GM23248 (cell line): Measurements from ENCODE around the gene OR5AP2. TPM values are rescaled to one million over a fixed set of nuclear protein-coding genes. Genes with fewer than 3 reads are reported as not detected.

Source experiments
- DNase-seq: peaks from one replicate; pipeline ENCODE4 v3.0.0-alpha.2; 2015
- H2AFZ ChIP-seq: fragments of 200-600 bp; sonication (generic); 2 replicates; pipeline ENCODE4 v1.6.1; 2016; ENCODE audit warnings: antibody characterized with exemption
- H3F3A ChIP-seq: fragments of 200-600 bp; sonication (generic); 2 replicates; pipeline ENCODE4 v1.6.1; 2016; ENCODE audit warnings: mild to moderate bottlenecking, antibody characterized with exemption, mixed run types; ENCODE audit not compliant: insufficient read depth
- H3K27ac ChIP-seq: fragments of 200-600 bp; sonication (generic); 2 replicates; pipeline ENCODE4 v1.5.1; 2016; ENCODE audit warnings: mild to moderate bottlenecking
- H3K27me3 ChIP-seq: fragments of 200-600 bp; sonication (generic); replicated peaks from 2 replicates; pipeline ENCODE4 v1.6.1; 2016; ENCODE audit warnings: mild to moderate bottlenecking; ENCODE audit not compliant: insufficient read depth
- H3K36me3 ChIP-seq: fragments of 200-600 bp; sonication (generic); 2 replicates; pipeline ENCODE4 v1.6.1; 2016; ENCODE audit warnings: low read depth, mild to moderate bottlenecking
- H3K4me1 ChIP-seq: fragments of 200-600 bp; sonication (generic); 2 replicates; pipeline ENCODE4 v1.6.1; 2016; ENCODE audit warnings: mild to moderate bottlenecking; ENCODE audit not compliant: insufficient read depth
- H3K4me2 ChIP-seq: fragments of 200-600 bp; sonication (generic); one replicate; pipeline ENCODE4 v1.6.1; 2016; ENCODE audit warnings: mild to moderate bottlenecking; ENCODE audit not compliant: unreplicated experiment
- H3K4me3 ChIP-seq: fragments of 200-600 bp; sonication (generic); 2 replicates; pipeline ENCODE4 v1.5.1; 2016; ENCODE audit warnings: mild to moderate bottlenecking
- H3K79me2 ChIP-seq: fragments of 200-600 bp; sonication (generic); 2 replicates; pipeline ENCODE4 v1.6.1; 2016; ENCODE audit warnings: mild to moderate bottlenecking; ENCODE audit not compliant: insufficient read depth
- H3K9ac ChIP-seq: fragments of 200-600 bp; sonication (generic); 2 replicates; pipeline ENCODE4 v1.6.1; 2016; ENCODE audit warnings: mild to moderate bottlenecking
- H3K9me2 ChIP-seq: fragments of 200-600 bp; sonication (generic); 2 replicates; pipeline ENCODE4 v1.6.1; 2016; ENCODE audit warnings: mixed run types, mild to moderate bottlenecking, moderate library complexity; ENCODE audit not compliant: insufficient read depth
- H3K9me3 ChIP-seq: fragments of 200-600 bp; sonication (generic); one replicate; pipeline ENCODE4 v1.6.1; 2017; ENCODE audit warnings: low read depth
- H4K20me1 ChIP-seq: fragments of 200-600 bp; sonication (generic); 2 replicates; pipeline ENCODE4 v1.6.0; 2016; ENCODE audit not compliant: insufficient read depth
- EZH2 ChIP-seq: fragments of 200-600 bp; sonication (generic); IDR thresholded peaks from 2 replicates; pipeline ENCODE4 v1.6.1; 2018; ENCODE audit warnings: antibody characterized with exemption, mild to moderate bottlenecking; ENCODE audit not compliant: insufficient read depth, poor library complexity, severe bottlenecking
- EZH2phosphoT487 ChIP-seq: fragments of 200-600 bp; sonication (generic); IDR thresholded peaks from 2 replicates; pipeline ENCODE4 v1.6.1; 2018; ENCODE audit warnings: antibody characterized with exemption, moderate library complexity, mild to moderate bottlenecking, low read depth; ENCODE audit not compliant: insufficient read depth
- WGBS, 2 experiments: methylation state at CpG; one replicate each; pipeline ENCODE4 v1.1.6; 2015 to 2017; ENCODE audit warnings: low lambda C conversion rate in 2 of 2, low coverage in 1 of 2; ENCODE audit errors: missing lambda C conversion rate in 2 of 2; 5-methylcytosine and 5-hydroxymethylcytosine counted together
- in situ Hi-C: fragments of 300-500 bp; cut with MboI; formaldehyde crosslinking; loops from 2 replicates; pipeline ENCODE4 v1.15.0; 2020
- polyA plus RNA-seq: library from polyadenylated mRNA; unstranded; fragments of >200 nt; fragmentation: Nextera tagmentation; extraction: Ambion mirVana; gene quantifications from 2 replicates; pipeline ENCODE4 v1.2.1, GENCODE V29; 2016
- total RNA-seq: library from RNA; depleted of rRNA; stranded (reverse); fragments of >200 nt; shearing (Covaris generic); gene quantifications from 2 replicates; pipeline ENCODE4 v1.2.3, GENCODE V29; 2014

Gene OR5AP2
- total and polyA plus RNA-seq, 2 experiments from 2014 or later, result not detected

- no peak overlapping the region for H3K9ac ChIP-seq
- H4K20me1 ChIP-seq, result no peaks in the 10 kb centered on the region
- 2 to 3% methylated on average over 3 of the region's 3 CpGs for WGBS, 2 experiments
- no peaks in the 10 kb centered on the region for H3K4me1 ChIP-seq
- TF ChIP-seq EZH2, result no peak
- TF ChIP-seq EZH2phosphoT487, result no peak
- H3K9me2 ChIP-seq, result no peaks in the 10 kb centered on the region
- H2AFZ ChIP-seq, result no peak overlapping the region
- H3K27ac ChIP-seq, result no peak overlapping the region
- H3F3A ChIP-seq, result no peaks in the 10 kb centered on the region
- H3K9me3 ChIP-seq, result no peaks in the 10 kb centered on the region
- no peak overlapping the region for H3K4me3 ChIP-seq
- no peak for DNase-seq
- H3K27me3 ChIP-seq, result no peaks in the 10 kb centered on the region
- no peaks in the 10 kb centered on the region for H3K36me3 ChIP-seq
- no peak overlapping the region for H3K4me2 ChIP-seq
- in situ Hi-C loops, result no loop called here
- no peaks in the 10 kb centered on the region for H3K79me2 ChIP-seq
These were observed 17.5 kb upstream of the OR5AP2 start for GRCh38 chr11:56659755-56660154.

- H3F3A ChIP-seq, result no peaks in the 10 kb centered on the region
- no peaks in the 10 kb centered on the region for H3K27me3 ChIP-seq
- H3K4me3 ChIP-seq, result no peak overlapping the region
- H3K79me2 ChIP-seq, result no peaks in the 10 kb centered on the region
- no peaks in the 10 kb centered on the region for H3K9me2 ChIP-seq
- TF ChIP-seq EZH2, result no peak
- no peak for TF ChIP-seq EZH2phosphoT487
- WGBS, 2 experiments, result 6 to 10% methylated on average over 3 of the region's 3 CpGs
- in situ Hi-C loops, result no loop called here
- no peak overlapping the region for H3K27ac ChIP-seq
- DNase-seq, result no peak
- H3K9ac ChIP-seq, result no peak overlapping the region
- H3K4me1 ChIP-seq, result no peaks in the 10 kb centered on the region
- H2AFZ ChIP-seq, result no peak overlapping the region
- no peaks in the 10 kb centered on the region for H3K36me3 ChIP-seq
- no peaks in the 10 kb centered on the region for H3K9me3 ChIP-seq
- no peaks in the 10 kb centered on the region for H4K20me1 ChIP-seq
- H3K4me2 ChIP-seq, result no peak overlapping the region
These were observed 4.7 kb downstream of the OR5AP2 start for GRCh38 chr11:56637500-56637899.

GRCh38 chr11:56636861-56637260, 5.4 kb downstream of the OR5AP2 start:
- Histone ChIP-seq H3K9me2 (no peaks in the 10 kb centered on the region), H3K9me3 (no peaks in the 10 kb centered on the region), H3K36me3 (no peaks in the 10 kb centered on the region), H2AFZ (no peak overlapping the region), H3K4me2 (no peak overlapping the region), H3K9ac (no peak overlapping the region), H3F3A (no peaks in the 10 kb centered on the region), H4K20me1 (no peaks in the 10 kb centered on the region), H3K27me3 (no peaks in the 10 kb centered on the region), H3K4me3 (no peak overlapping the region), H3K4me1 (no peaks in the 10 kb centered on the region), H3K79me2 (no peaks in the 10 kb centered on the region), H3K27ac (no peak overlapping the region)
- 0 to 1% methylated on average over 2 of the region's 2 CpGs for WGBS, 2 experiments
- TF ChIP-seq EZH2 (no peak), EZH2phosphoT487 (no peak)
- in situ Hi-C loops, result no loop called here
- no peak for DNase-seq

GRCh38 chr11:56632329-56632728, 9.9 kb downstream of the OR5AP2 start:
- no peaks in the 10 kb centered on the region for H3F3A ChIP-seq
- no peaks in the 10 kb centered on the region for H3K4me1 ChIP-seq
- no peak overlapping the region for H3K9ac ChIP-seq
- no peak overlapping the region for H3K4me3 ChIP-seq
- H2AFZ ChIP-seq, result no peak overlapping the region
- no peaks in the 10 kb centered on the region for H3K9me3 ChIP-seq
- in situ Hi-C loops, result no loop called here
- TF ChIP-seq EZH2 (no peak), EZH2phosphoT487 (no peak)
- H3K27ac ChIP-seq, result no peak overlapping the region
- no peak for DNase-seq
- H3K27me3 ChIP-seq, result no peaks in the 10 kb centered on the region
- no peaks in the 10 kb centered on the region for H3K36me3 ChIP-seq
- no peak overlapping the region for H3K4me2 ChIP-seq
- H3K79me2 ChIP-seq, result no peaks in the 10 kb centered on the region
- 13 to 14% methylated on average over 2 of the region's 2 CpGs for WGBS, 2 experiments
- H3K9me2 ChIP-seq, result no peaks in the 10 kb centered on the region; the same call in 1 of the 2 replicates
- H4K20me1 ChIP-seq, result no peaks in the 10 kb centered on the region

GRCh38 chr11:56625946-56626345, 16.3 kb downstream of the OR5AP2 start:
- WGBS, 2 experiments, result 1 to 6% methylated on average over 2 of the region's 2 CpGs
- no peak overlapping the region for H3K27ac ChIP-seq
- no peaks in the 10 kb centered on the region for H3K9me3 ChIP-seq
- peaks cover 4% of the 10 kb centered on the region; the same call in 1 of the 2 replicates for H3F3A ChIP-seq
- no peak overlapping the region for H3K4me3 ChIP-seq
- no peak for TF ChIP-seq EZH2
- TF ChIP-seq EZH2phosphoT487, result no peak
- no peak overlapping the region for H3K4me2 ChIP-seq
- H3K4me1 ChIP-seq, result peaks cover 4% of the 10 kb centered on the region
- H3K27me3 ChIP-seq, result peaks cover 4% of the 10 kb centered on the region; the same call in 1 of the 2 replicates
- H2AFZ ChIP-seq, result no peak overlapping the region
- H3K9me2 ChIP-seq, result no peaks in the 10 kb centered on the region; the same call in 1 of the 2 replicates
- no peak for DNase-seq
- no peaks in the 10 kb centered on the region for H4K20me1 ChIP-seq
- in situ Hi-C loops, result no loop called here
- H3K9ac ChIP-seq, result no peak overlapping the region
- no peaks in the 10 kb centered on the region for H3K79me2 ChIP-seq
- no peaks in the 10 kb centered on the region for H3K36me3 ChIP-seq
